HCT116 (cell line): ENCODE results near the gene CASTOR1. TPM values are rescaled to one million over a fixed set of nuclear protein-coding genes. Genes with fewer than 3 reads are reported as not detected.

Source experiments
- ATAC-seq: fragments of 200-7000 bp; cut with Tn5 transposase; 2 replicates; pipeline ENCODE4 v1.9.1; 2020; ENCODE audit warnings: mild to moderate bottlenecking, moderate library complexity
- BruUV-seq: library from RNA; stranded (reverse); fragments of 400-500 nt; replicated peaks from 2 replicates; lab custom pipeline; 2021; lab: Mats Ljungman, UMichigan
- CTCF ChIA-PET: fragments of 300-600 bp; sonication (Branson Sonifier 250); formaldehyde crosslinking; loops from one replicate; lab custom pipeline; 2021; ENCODE audit warnings: antibody characterized with exemption; lab: Charles Lee
- POLR2A ChIA-PET: fragments of 300-600, 350-600 bp; sonication (Branson Sonifier 250); formaldehyde crosslinking; loops from one replicate; lab custom pipeline; 2021; ENCODE audit warnings: antibody characterized with exemption; lab: Charles Lee
- RAD21 ChIA-PET, 2 experiments: fragments of 300-600 bp; sonication (Branson Sonifier 250); formaldehyde crosslinking; loops; one replicate each; lab custom pipeline; 2023; ENCODE audit warnings: low total read pairs in 2 of 2; ENCODE audit not compliant: uncharacterized antibody in 2 of 2, unreplicated experiment in 2 of 2, low non-redundant PET in 1 of 2; lab: Charles Lee
- DNase-seq: peaks from one replicate; pipeline ENCODE4 v3.0.0-alpha.2; 2010; ENCODE audit warnings: low read depth, low spot score
- H2AFZ ChIP-seq: fragments of 200-600 bp; shearing (Covaris generic), sonication (generic); 2 replicates; pipeline ENCODE4 v1.6.1; 2017; ENCODE audit warnings: low read depth, mixed run types, mixed read lengths, antibody characterized with exemption, low read length; ENCODE audit not compliant: poor library complexity, severe bottlenecking
- H3K27ac ChIP-seq: 2 replicates; pipeline ENCODE4 v1.5.1; 2012; ENCODE audit warnings: low read depth, low read length
- H3K27me3 ChIP-seq: fragments of 200-600 bp; sonication (generic); 2 replicates; pipeline ENCODE4 v1.6.1; 2016; ENCODE audit warnings: mixed run types, low read length, mixed read lengths; ENCODE audit not compliant: insufficient read depth
- H3K36me3 ChIP-seq, 2 experiments: fragments of 200-500 bp in 1 of 2; fragments of 200-600 bp in 1 of 2; sonication (Bioruptor generic) in 1 of 2; sonication (generic) in 1 of 2; 2 replicates each; pipeline versions ENCODE4 v1.5.1 to v1.6.1; 2014 to 2016; ENCODE audit warnings: low read length in 2 of 2, inconsistent platforms in 1 of 2, mixed read lengths in 1 of 2, mixed run types in 1 of 2; ENCODE audit not compliant: insufficient read depth in 2 of 2, control insufficient read depth in 1 of 2
- H3K4me1 ChIP-seq, 2 experiments: fragments of 200-600 bp in 1 of 2; sonication (generic) in 1 of 2; 2 replicates each; pipeline versions ENCODE4 v1.5.1 to v1.6.1; 2012 to 2017; ENCODE audit warnings: low read length in 2 of 2, inconsistent platforms in 1 of 2, mild to moderate bottlenecking in 1 of 2, mixed read lengths in 1 of 2, mixed run types in 1 of 2, moderate library complexity in 1 of 2; ENCODE audit not compliant: insufficient read depth in 2 of 2, control insufficient read depth in 1 of 2
- H3K4me2 ChIP-seq: fragments of 200-600 bp; sonication (generic); 2 replicates; pipeline ENCODE4 v1.6.1; 2017; ENCODE audit warnings: mixed run types, low read length, mixed read lengths
- H3K4me3 ChIP-seq, 2 experiments: fragments of 200-600 bp in 1 of 2; sonication (generic) in 1 of 2; replicated peaks in 1 of 2; 2 replicates each; pipeline ENCODE4 v1.5.1; 2011 to 2016; ENCODE audit warnings: low read length in 2 of 2, control low read depth in 1 of 2, low read depth in 1 of 2, mild to moderate bottlenecking in 1 of 2, mixed read lengths in 1 of 2, mixed run types in 1 of 2
- H3K79me2 ChIP-seq: fragments of 200-600 bp; sonication (generic); 2 replicates; pipeline ENCODE4 v1.6.1; 2017; ENCODE audit warnings: mild to moderate bottlenecking, mixed run types, low read length, moderate library complexity, mixed read lengths; ENCODE audit not compliant: insufficient read depth
- H3K9ac ChIP-seq: fragments of 200-600 bp; sonication (generic); 2 replicates; pipeline ENCODE4 v1.6.1; 2016; ENCODE audit warnings: low read length, mixed read lengths
- H3K9me2 ChIP-seq: fragments of 200-600 bp; sonication (generic), shearing (Covaris generic); 2 replicates; pipeline ENCODE4 v1.6.1; 2017; ENCODE audit warnings: mixed run types, mild to moderate bottlenecking, moderate library complexity; ENCODE audit not compliant: insufficient read depth
- H3K9me3 ChIP-seq, 2 experiments: fragments of 200-500 bp in 1 of 2; fragments of 200-600 bp in 1 of 2; sonication (Bioruptor generic) in 1 of 2; sonication (generic) in 1 of 2; 2 replicates each; pipeline ENCODE4 v1.6.1; 2014 to 2017; ENCODE audit warnings: low read length in 2 of 2, mixed read lengths in 2 of 2, inconsistent platforms in 1 of 2, low read depth in 1 of 2, mild to moderate bottlenecking in 1 of 2, mixed run types in 1 of 2, moderate library complexity in 1 of 2; ENCODE audit not compliant: control insufficient read depth in 1 of 2, insufficient read depth in 1 of 2
- H4K20me1 ChIP-seq: fragments of 200-600 bp; sonication (generic), shearing (Covaris generic); 2 replicates; pipeline ENCODE4 v1.6.1; 2017; ENCODE audit warnings: mixed run types, mild to moderate bottlenecking, moderate library complexity; ENCODE audit not compliant: insufficient read depth
- CEBPB ChIP-seq: IDR thresholded peaks from 2 replicates; pipeline ENCODE4 v1.6.1; 2012; ENCODE audit warnings: low read depth
- EGR1 ChIP-seq: IDR thresholded peaks from 2 replicates; pipeline ENCODE4 v1.6.1; 2012; ENCODE audit warnings: low read depth
- EZH2 ChIP-seq: fragments of 200-600 bp; sonication (generic); IDR thresholded peaks from 2 replicates; pipeline ENCODE4 v1.6.1; 2017; ENCODE audit warnings: antibody characterized with exemption, mixed run types
- EZH2phosphoT487 ChIP-seq: fragments of 200-600 bp; IDR thresholded peaks from 2 replicates; pipeline ENCODE4 v1.6.1; 2018; ENCODE audit warnings: antibody characterized with exemption, borderline replicate concordance
- FOSL1 ChIP-seq: IDR thresholded peaks from 2 replicates; pipeline ENCODE4 v1.6.1; 2012; ENCODE audit warnings: low read depth
- POLR2A ChIP-seq: IDR thresholded peaks from 2 replicates; pipeline ENCODE4 v1.7.0; 2011; ENCODE audit warnings: borderline replicate concordance; ENCODE audit not compliant: insufficient read depth, insufficient read length; ENCODE audit errors: extremely low read depth
- SP1 ChIP-seq: IDR thresholded peaks from 2 replicates; pipeline ENCODE4 v1.6.1; 2012; ENCODE audit warnings: low read depth
- YY1 ChIP-seq: IDR thresholded peaks from 2 replicates; pipeline ENCODE4 v1.6.1; 2011; ENCODE audit warnings: low read length, low read depth, moderate library complexity, mild to moderate bottlenecking; ENCODE audit not compliant: insufficient replicate concordance; ENCODE audit errors: extremely low read depth
- ZFX ChIP-seq: fragments of 450-650 bp; IDR thresholded peaks from 2 replicates; pipeline ENCODE4 v1.6.1; 2017
- intact Hi-C: fragments of 100-400 bp; cut with micrococcal nuclease; formaldehyde crosslinking; loops from 2 replicates; pipeline ENCODE4 v1.10.0; 2022
- total RNA-seq: library from RNA; stranded (reverse); gene quantifications from one replicate; pipeline ENCODE4 v1.2.1, GENCODE V29; 2021; ENCODE audit not compliant: unreplicated experiment
- TF ChIP-seq, protein P1 (sequence below): IDR thresholded peaks from 2 replicates; pipeline ENCODE4 v1.6.1; 2012
- TF ChIP-seq, protein P2 (sequence below): IDR thresholded peaks from 2 replicates; pipeline ENCODE4 v1.6.1; 2012; ENCODE audit warnings: low read depth
- TF ChIP-seq, protein P3 (sequence below): IDR thresholded peaks from 2 replicates; pipeline ENCODE4 v1.6.1; 2012
- TF ChIP-seq, protein P4 (sequence below): IDR thresholded peaks from 2 replicates; pipeline ENCODE4 v1.6.1; 2011; ENCODE audit warnings: mild to moderate bottlenecking, low read length, moderate library complexity; ENCODE audit not compliant: insufficient replicate concordance; ENCODE audit errors: extremely low read depth

Gene CASTOR1
- total RNA-seq, 1 experiment from 2014 or later = 6.5 TPM

DNA sequence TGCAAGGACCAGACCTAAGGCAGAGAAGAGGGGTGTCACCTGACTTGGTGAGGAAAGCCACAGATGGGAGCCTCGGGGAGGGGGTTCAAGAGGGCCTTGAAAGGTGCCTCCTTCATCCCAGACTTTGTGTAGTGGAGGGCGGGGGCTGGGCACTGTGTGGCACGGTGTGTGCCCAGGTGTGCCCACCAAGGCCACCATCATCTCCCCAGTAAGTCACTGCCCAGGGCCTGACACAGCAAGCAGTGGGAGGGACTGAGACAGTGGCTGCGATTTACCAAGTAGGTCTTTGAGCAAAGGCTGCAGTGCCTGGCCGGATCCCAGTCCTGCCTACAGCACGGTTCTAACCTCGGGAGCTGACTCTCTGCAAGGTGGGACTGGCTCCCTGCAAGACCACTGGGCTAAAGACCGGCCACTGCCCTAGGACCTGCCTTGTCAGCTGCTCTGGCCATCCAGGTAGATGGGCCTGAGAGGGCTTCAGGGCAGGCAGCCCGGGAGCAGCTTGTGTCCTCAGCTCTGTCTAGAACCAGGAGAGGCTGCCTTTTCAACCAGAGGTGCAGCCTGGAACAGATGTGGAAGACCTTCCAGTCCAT, 24.1 kb downstream of the CASTOR1 start:
- H3K36me3 ChIP-seq = no peaks in the 10 kb centered on the region
- ChIA-PET RAD21 (no interaction called here), POLR2A (no interaction called here), CTCF (no interaction called here)
- peaks cover 0 to 13% of the 10 kb centered on the region in 2 experiments; a peak in 3 of 4 replicates for H3K4me1 ChIP-seq
- no peak overlapping the region for H3K9ac ChIP-seq
- no peaks in the 10 kb centered on the region for H3K9me3 ChIP-seq
- no TSS peak for BruUV-seq
- ATAC-seq (no peak), DNase-seq (no peak)
- TF ChIP-seq EZH2 = no peak
- no peak overlapping the region for H3K27ac ChIP-seq
- H3K9me2 ChIP-seq = no peaks in the 10 kb centered on the region
- no peaks in the 10 kb centered on the region for H3K27me3 ChIP-seq
- H2AFZ ChIP-seq = no peak overlapping the region
- intact Hi-C loops = no loop called here
- no peak overlapping the region for H3K4me2 ChIP-seq
- H4K20me1 ChIP-seq = no peaks in the 10 kb centered on the region
- H3K79me2 ChIP-seq = no peaks in the 10 kb centered on the region
- H3K4me3 ChIP-seq = no peak overlapping the region

- no peaks in the 10 kb centered on the region for H3K9me3 ChIP-seq
- ChIA-PET POLR2A (no interaction called here), RAD21 (no interaction called here), CTCF (interaction anchor here (1.0 to 1.6 kb wide), 4 partner anchors 14 to 123 kb away, joined by 3 to 12 read pairs (median 6); partner anchors contain the start of genes RNF215 and TBC1D10A)
- no TSS peak for BruUV-seq
- no peaks in the 10 kb centered on the region for H3K27me3 ChIP-seq
- intact Hi-C loops = loop anchor here (1.0 kb wide), 1 partner anchor 23 kb away; no protein-coding TSS in a partner anchor
- H3K4me3 ChIP-seq = no peak overlapping the region
- H3K27ac ChIP-seq = no peak overlapping the region
- H3K4me2 ChIP-seq = no peak overlapping the region
- no peak overlapping the region for H2AFZ ChIP-seq
- H3K9ac ChIP-seq = no peak overlapping the region
- no peaks in the 10 kb centered on the region for H3K9me2 ChIP-seq
- H3K36me3 ChIP-seq = no peaks in the 10 kb centered on the region
- H4K20me1 ChIP-seq = no peaks in the 10 kb centered on the region
- H3K79me2 ChIP-seq = no peaks in the 10 kb centered on the region
- ATAC-seq = no peak
- no peak for DNase-seq
- H3K4me1 ChIP-seq = peaks cover 0 to 15% of the 10 kb centered on the region in 2 experiments; a peak in 3 of 4 replicates
- no peak for TF ChIP-seq ZFX
- TF ChIP-seq SP1 = no peak
- TF ChIP-seq, protein P1, sequence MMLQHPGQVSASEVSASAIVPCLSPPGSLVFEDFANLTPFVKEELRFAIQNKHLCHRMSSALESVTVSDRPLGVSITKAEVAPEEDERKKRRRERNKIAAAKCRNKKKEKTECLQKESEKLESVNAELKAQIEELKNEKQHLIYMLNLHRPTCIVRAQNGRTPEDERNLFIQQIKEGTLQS = no peak
- TF ChIP-seq EGR1 = no peak
- TF ChIP-seq, protein P2, sequence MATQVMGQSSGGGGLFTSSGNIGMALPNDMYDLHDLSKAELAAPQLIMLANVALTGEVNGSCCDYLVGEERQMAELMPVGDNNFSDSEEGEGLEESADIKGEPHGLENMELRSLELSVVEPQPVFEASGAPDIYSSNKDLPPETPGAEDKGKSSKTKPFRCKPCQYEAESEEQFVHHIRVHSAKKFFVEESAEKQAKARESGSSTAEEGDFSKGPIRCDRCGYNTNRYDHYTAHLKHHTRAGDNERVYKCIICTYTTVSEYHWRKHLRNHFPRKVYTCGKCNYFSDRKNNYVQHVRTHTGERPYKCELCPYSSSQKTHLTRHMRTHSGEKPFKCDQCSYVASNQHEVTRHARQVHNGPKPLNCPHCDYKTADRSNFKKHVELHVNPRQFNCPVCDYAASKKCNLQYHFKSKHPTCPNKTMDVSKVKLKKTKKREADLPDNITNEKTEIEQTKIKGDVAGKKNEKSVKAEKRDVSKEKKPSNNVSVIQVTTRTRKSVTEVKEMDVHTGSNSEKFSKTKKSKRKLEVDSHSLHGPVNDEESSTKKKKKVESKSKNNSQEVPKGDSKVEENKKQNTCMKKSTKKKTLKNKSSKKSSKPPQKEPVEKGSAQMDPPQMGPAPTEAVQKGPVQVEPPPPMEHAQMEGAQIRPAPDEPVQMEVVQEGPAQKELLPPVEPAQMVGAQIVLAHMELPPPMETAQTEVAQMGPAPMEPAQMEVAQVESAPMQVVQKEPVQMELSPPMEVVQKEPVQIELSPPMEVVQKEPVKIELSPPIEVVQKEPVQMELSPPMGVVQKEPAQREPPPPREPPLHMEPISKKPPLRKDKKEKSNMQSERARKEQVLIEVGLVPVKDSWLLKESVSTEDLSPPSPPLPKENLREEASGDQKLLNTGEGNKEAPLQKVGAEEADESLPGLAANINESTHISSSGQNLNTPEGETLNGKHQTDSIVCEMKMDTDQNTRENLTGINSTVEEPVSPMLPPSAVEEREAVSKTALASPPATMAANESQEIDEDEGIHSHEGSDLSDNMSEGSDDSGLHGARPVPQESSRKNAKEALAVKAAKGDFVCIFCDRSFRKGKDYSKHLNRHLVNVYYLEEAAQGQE = no peak
- TF ChIP-seq YY1 = no peak
- TF ChIP-seq, protein P3, sequence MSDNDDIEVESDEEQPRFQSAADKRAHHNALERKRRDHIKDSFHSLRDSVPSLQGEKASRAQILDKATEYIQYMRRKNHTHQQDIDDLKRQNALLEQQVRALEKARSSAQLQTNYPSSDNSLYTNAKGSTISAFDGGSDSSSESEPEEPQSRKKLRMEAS = no peak
- no peak for TF ChIP-seq CEBPB
- TF ChIP-seq POLR2A = no peak
- TF ChIP-seq, protein P4, sequence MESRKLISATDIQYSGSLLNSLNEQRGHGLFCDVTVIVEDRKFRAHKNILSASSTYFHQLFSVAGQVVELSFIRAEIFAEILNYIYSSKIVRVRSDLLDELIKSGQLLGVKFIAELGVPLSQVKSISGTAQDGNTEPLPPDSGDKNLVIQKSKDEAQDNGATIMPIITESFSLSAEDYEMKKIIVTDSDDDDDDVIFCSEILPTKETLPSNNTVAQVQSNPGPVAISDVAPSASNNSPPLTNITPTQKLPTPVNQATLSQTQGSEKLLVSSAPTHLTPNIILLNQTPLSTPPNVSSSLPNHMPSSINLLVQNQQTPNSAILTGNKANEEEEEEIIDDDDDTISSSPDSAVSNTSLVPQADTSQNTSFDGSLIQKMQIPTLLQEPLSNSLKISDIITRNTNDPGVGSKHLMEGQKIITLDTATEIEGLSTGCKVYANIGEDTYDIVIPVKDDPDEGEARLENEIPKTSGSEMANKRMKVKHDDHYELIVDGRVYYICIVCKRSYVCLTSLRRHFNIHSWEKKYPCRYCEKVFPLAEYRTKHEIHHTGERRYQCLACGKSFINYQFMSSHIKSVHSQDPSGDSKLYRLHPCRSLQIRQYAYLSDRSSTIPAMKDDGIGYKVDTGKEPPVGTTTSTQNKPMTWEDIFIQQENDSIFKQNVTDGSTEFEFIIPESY = no peak
- no peak for TF ChIP-seq FOSL1
- TF ChIP-seq EZH2phosphoT487 = no peak
Observed at GRCh38 chr22:30263883-30264282, 25.4 kb downstream of the CASTOR1 start.
